PC-9 (cell line): ENCODE measurements around the gene NTSR2.

Experiments used
- EZH2 ChIP-seq: fragments of 200-600 bp; sonication (generic); IDR thresholded peaks from 2 replicates; pipeline ENCODE4 v1.8.0; 2017; ENCODE audit warnings: antibody characterized with exemption, low read depth
- TF ChIP-seq, protein P1 (sequence below): fragments of 200-600 bp; sonication (generic); conservative IDR thresholded peaks from 2 replicates; pipeline ENCODE4 v1.6.1; 2017; ENCODE audit warnings: mixed run types, antibody characterized with exemption, mild to moderate bottlenecking, moderate library complexity

DNA sequence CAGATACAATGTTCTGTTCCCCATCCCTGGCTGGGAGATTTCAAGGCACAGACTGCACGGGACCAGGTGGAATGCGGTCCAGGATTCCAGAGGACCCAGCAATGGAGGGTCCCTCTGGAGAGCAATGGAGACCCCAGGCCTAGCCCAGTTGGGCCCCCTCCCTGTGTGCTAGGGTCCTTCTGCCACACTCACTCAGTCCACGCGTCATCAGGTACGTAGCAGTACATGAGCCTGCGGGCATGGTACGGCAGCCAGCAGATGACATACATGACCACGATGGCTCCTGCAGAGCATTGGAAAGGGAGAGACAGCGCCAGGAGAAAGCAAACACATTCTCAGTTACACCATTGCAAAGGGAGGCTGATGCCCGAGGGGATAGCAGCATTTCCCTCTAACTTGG is 10.1 kb downstream of the NTSR2 start:
- TF ChIP-seq, protein P1, sequence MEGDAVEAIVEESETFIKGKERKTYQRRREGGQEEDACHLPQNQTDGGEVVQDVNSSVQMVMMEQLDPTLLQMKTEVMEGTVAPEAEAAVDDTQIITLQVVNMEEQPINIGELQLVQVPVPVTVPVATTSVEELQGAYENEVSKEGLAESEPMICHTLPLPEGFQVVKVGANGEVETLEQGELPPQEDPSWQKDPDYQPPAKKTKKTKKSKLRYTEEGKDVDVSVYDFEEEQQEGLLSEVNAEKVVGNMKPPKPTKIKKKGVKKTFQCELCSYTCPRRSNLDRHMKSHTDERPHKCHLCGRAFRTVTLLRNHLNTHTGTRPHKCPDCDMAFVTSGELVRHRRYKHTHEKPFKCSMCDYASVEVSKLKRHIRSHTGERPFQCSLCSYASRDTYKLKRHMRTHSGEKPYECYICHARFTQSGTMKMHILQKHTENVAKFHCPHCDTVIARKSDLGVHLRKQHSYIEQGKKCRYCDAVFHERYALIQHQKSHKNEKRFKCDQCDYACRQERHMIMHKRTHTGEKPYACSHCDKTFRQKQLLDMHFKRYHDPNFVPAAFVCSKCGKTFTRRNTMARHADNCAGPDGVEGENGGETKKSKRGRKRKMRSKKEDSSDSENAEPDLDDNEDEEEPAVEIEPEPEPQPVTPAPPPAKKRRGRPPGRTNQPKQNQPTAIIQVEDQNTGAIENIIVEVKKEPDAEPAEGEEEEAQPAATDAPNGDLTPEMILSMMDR, result no peak
- no peak for TF ChIP-seq EZH2
